GM19463 (cell line): Measurements from ENCODE around the gene WNT11.
"Not testable (repeated sequence)": the region's sequence is repeated elsewhere in the genome, so short reads cannot be mapped to it uniquely, and the experiment has no call there.

Experiments
- ATAC-seq: cut with Tn5 transposase; IDR thresholded peaks from one replicate; pipeline ENCODE4 v1.9.1; 2021; ENCODE audit warnings: mild to moderate bottlenecking, moderate library complexity; ENCODE audit not compliant: unreplicated experiment

The WNT11 gene

GRCh38 chr11:76203131-76203925 lies 3.0 kb downstream of the WNT11 start:
- no peak for ATAC-seq

DNA sequence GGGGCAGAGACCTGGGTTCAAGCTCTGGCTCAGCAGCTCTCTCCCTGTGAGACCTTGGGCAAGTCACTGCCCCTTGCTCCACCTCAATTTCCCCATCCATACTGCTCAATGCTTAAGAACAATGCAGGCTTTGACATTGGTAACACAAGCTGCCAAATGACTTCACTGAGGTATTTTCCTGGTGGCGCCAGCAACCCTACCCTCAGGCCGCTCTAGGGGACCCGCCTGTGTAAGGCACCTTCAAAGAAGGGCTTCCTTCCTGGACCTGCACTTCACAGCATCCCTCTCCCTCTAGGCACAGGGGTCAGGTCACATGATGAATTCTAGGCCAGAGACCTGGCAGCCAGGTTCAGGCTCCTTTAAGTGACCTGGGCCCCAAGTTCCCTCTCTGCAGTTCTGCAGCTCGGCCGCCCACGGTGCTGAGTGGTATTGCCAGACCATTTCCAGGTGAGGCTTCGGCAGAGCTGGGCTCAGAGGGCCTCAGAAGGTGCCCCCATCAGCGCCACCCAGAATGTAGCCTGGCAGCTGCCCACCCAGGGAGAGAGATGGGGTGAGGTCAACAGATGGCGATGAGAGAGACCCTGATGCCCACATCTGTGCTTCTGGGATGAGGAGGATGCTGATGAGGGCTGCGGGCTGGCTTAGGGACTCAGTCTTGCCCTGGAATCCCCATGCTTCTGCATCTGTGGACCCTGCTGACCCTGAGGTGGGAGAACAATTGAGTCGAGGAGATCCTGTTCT lies 4.5 kb downstream of the WNT11 start:
- ATAC-seq: no peak

GRCh38 chr11:76201056-76201455 lies 5.2 kb downstream of the WNT11 start:
- no peak for ATAC-seq

DNA sequence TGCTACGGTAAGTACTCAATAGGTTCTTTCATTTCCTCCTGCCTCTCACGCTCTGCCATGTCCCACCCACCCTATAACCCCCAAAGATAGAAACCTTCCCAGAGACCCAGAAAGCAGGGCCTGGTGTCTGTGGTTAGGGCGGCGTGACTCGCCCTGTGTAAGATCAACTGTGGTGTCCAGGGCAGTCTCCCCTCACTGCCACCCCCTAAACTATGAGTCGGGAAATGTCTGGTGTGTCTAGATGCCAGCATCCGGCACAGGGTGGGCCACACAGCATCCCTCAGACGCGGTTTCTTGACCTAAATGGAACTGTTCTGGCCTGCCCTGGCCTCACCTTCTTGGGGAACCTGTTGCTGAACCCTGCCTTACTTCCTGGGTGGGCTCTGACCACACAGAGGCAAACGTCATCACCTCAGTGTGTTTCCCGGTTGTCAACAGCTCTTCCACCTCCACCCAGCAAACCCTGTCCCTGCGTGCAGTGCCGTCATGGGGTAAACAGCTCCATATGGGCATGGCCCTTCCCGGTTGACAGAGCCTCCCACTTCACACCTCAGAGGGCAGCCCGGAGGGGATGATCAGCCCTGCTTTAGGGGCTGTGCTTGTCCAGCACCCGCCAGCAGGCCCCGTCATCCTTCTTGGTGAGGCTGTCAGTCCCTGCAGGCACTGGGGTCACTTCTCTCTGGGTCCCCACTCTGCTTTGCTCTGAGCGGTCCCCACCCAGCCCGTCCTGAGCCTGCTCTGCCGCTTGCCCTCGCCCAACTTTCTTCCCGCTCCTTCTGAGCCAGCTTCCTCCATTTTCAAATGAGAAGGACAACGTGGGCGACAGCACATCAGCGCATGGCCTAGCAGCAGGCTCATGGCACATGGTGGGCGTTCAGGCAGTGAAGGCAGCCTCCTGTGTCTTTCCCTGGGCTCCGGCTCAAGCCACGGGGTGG lies 6.0 kb downstream of the WNT11 start:
- ATAC-seq: no peak

DNA sequence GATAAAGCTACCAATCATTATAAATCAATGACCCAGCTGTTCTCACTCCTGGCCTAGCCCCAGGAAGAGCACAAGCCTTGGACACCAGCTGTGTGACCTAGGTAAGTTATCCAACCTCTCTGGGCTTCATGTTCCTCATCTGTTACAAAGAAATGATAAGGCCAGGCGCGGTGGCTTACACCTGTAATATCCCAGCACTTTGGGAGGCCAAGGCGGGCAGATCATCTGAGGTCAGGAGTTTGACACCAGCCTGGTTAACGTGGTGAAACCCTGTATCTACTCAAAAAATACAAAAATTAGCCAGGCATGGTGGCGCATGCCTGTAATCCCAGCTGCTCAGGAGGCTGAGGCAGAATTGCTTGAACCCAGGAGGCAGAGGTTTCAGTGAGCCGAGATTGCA lies 7.6 kb downstream of the WNT11 start:
- not testable (repeated sequence) for ATAC-seq

- no peak for ATAC-seq
Measured at GRCh38 chr11:76197941-76198640, 8.2 kb downstream of the WNT11 start.

DNA sequence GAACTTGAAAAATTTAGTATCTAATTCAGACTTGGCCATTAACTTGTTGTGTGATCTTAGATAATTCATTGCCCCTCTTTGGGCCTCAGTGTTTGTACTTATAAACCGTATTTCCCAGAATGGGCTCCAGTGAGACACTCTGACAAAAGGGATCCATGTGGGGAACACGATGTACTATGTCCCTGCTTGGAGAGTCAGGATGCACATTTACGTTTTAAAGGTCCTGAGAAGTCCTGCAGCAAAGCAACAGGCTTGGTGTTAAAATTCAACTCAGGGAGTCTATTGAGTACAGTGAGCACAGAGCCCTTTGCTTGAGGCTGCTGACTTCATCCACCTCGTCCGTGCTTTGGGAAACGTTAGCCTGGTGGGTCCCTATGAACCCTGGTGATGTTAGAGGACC lies 9.0 kb downstream of the WNT11 start:
- no peak for ATAC-seq

DNA sequence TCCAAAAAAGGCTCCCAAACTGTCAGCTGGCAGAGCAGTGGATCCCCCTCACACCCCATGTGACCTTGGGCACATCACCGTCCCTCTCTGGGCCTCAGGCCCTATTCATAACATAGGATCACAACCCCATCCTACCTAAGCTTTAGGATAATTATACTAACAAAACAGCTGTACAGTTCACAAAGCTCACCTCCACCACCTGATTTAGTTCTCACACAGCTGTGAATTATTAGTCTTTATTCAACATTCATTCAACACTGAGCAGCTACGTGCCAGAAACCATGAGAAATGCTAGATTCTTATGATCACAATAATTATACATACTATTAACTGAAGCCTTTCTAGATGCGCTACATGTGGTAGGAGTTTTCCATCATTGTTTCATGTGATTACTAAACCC lies 9.5 kb downstream of the WNT11 start:
- ATAC-seq: no peak

DNA sequence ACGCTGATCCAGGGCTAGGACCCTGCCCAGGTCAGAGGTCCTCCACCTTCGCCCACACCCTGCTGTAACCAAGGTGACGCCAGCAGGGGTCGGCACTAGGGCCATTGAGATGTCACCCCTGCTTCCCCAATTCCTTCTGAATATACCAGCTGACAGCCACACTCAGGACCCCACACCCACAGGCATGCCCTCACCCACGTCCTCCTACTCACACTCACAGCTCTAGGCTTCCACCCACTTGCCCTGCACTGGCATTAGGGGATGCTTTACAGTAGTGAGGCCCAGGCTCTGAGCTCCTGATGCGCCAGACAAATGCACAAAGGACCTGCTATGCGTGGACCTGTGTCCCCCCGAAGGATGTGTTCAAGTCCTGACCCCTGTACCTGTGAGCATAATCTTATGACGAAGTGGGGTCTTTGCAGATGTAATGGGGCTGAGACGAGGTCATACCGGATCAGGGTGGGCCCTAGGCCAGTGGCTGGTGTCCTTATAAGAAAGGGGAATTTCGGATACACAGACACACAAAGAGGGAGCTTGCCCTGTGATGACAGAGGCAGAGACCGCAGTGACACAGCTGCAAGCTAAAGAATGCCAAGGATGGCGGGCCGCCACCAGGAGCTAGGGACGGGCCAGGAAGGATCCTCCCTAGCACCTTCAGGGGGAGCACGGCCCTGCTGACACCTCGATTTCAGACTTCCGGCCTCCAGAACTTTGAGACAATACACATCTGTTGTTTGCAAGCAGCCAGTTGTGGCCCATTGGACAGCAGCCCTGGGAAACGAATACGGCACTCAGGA lies 11.2 kb downstream of the WNT11 start:
- ATAC-seq: no peak

DNA sequence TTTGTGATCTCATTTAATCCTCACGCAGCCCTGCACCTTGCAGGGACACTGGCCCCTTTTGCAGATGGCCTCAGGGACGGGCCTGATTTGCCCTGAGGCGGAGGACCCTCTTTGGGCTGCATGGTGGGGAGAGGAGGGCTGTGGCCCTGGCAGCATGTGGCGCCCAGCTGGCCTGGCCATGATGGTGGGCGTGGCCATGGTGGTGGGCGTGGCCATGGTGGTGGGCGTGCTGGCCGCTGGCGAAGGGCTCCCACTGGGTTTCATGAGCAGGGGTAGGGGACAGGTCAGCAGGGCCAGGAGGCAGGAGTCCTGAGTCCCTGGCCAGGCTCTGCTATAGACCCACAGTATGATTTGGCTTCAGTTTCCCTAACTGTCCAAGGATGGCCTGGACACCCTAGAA lies 13.1 kb downstream of the WNT11 start:
- no peak for ATAC-seq

GRCh38 chr11:76190376-76190775 lies 15.9 kb downstream of the WNT11 start:
- no peak for ATAC-seq

DNA sequence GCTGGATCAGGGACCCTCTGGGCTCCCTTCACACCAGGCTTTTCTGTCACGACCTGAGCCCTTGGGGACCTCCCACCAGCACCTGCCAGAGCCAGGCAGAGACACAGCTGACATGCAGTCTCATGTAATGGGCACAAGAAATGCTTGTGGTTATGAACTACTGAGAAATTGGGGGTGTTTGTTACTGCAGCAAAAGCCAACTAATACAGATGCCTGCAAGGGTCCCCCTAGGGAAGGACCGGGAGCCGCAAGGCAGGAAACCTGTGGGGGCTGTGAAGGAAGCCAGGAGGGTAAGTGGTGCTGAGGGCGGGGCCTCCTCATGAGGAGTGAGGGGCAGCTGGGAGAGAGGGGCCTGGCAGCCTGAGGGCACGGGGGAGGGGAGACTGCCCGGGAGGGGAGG lies 16.6 kb downstream of the WNT11 start:
- ATAC-seq: no peak

- no peak for ATAC-seq
Measured at GRCh38 chr11:76188873-76189272, 17.4 kb downstream of the WNT11 start.

GRCh38 chr11:76186776-76187279 lies 19.5 kb downstream of the WNT11 start:
- no peak for ATAC-seq

- ATAC-seq: no peak
Measured at GRCh38 chr11:76185931-76186401, 20.3 kb downstream of the WNT11 start.

DNA sequence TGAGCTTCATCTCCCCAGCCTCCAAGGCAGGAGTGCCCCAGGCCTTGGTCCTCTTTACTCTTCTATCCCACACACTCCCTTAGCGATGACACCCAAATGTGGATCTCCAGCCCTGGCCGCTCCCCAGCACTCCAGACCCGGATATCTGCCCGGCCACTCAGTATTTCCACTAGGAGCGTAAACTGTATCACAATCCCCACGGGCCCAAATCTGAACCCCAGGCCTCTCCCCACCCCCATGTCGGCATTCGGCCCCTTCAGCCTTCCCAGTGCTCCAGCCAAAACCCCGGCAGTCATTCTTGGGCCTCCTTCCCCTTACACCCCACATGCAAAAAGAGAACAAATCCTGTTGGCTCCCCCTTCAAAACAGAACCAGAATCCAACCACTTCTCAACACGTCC lies 20.8 kb downstream of the WNT11 start:
- no peak for ATAC-seq

DNA sequence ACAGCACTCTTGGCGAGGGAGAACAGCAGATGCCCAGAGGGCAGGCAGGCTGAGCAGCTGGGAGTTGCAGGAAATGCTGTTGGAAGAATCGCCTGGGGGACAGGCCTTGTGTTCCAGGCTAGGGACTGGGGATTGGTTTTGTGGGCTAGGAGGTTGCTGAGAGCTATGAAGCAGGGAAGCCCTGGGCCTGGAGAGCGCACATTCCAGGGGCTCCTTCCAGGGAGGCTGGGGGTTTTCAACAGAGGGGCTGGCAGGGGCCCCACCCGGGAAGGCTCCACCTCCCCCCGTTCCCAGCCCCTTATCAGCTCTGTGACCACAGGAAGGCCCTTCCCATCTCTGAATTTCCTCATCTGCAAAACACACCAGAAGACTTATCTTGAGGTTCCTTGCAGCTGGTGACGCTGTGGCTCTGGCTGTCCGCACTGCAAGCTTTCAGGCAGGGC lies 21.7 kb downstream of the WNT11 start:
- no peak for ATAC-seq

DNA sequence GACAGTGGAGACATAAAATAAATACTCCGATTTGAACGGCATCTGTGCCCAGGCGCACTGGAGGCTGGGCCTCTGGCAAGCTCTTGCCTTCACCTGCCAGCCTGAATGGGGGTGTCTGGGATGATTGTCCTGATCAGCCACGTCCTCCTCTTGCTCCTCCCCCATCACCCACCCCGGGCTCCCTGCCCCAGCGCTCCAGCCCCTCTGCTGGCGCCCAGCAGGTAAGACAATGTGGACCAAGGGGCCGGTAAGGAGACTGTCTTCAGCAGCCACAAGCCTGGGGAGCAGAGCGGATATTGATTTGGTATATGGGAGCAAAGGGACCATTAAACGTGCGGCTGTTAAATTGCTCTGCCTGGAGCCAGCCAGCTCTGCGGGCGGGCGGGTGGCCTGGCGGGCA lies 24.9 kb downstream of the WNT11 start:
- no peak for ATAC-seq

- no peak for ATAC-seq
Measured at GRCh38 chr11:76179147-76179546, 27.2 kb downstream of the WNT11 start.
